GM21723 (cell line): ENCODE measurements around the gene KIF19.
A peak's percentile ranks its signal among the peaks of the same experiment; 100 is the strongest.

Source experiments
- ATAC-seq: cut with Tn5 transposase; IDR thresholded peaks from one replicate; pipeline ENCODE4 v1.9.1; 2021; ENCODE audit warnings: mild to moderate bottlenecking, moderate library complexity; ENCODE audit not compliant: unreplicated experiment

Gene KIF19

DNA sequence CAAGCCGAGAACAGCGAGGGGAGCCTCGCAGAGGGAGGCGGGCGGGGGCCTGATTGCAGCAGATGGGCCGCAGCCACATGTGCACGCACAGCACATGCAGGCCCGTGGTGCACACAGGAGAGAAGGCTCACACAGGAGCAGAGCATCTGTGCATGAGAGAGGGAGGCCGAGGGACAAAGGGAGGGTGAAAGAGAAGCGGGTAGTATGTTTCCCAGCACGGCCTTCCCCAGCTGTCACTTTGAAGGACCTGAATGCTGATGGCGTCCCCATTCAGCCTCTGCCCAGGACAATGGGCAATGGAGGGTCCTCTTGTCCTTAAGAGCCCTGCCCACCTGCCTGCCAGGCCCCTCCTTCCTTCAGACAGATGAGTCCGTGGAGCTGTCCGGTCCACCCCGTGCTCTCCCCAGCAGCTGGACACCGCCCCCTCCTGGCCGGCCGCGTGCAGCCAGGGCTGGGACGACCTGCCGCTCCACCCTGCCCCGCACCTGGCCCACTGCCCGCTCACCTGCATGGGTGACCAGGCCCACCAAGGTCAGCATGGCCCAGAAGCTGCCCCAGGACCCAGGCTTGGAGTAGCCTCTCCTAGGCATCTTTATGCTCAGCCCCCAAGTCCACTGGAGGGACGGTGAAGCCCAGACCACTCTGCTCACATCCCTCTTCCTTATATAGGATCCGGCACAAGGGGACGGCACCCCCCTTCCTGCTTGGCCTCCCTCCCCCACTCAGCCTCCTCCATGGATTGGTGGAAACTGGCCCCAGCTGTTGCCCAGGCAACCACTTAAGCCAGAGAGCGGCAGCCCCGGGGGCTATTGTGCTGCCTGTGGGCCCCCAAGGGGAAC is 35.4 kb downstream of the KIF19 start, which contains the start of gene BTBD17:
Gene BTBD17, minus strand, starts transcription at position 639 of the 839 bp plus-strand sequence. Its CDS starts 49 bp downstream, at position 590.
- ATAC-seq: no peak

DNA sequence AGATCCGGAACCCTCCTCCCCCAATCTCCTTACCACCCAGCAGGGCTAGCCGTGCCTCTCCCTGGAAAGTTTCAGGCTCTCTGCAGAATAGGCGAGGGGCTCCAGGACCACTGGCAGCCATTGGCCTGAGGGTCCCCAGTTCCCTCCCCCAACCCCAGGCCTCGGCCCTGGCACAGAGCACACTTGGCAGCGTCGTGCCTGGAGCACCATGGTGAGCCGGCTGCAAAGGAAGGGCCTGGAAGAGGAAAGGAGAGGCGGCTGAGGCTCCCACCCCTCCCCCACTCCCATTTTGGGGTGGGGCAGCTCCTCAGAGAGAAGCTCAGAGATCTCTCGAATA is 36.0 kb downstream of the KIF19 start:
- ATAC-seq: no peak

GRCh38 chr17:74362810-74363498 is 36.9 kb downstream of the KIF19 start:
- no peak for ATAC-seq

DNA sequence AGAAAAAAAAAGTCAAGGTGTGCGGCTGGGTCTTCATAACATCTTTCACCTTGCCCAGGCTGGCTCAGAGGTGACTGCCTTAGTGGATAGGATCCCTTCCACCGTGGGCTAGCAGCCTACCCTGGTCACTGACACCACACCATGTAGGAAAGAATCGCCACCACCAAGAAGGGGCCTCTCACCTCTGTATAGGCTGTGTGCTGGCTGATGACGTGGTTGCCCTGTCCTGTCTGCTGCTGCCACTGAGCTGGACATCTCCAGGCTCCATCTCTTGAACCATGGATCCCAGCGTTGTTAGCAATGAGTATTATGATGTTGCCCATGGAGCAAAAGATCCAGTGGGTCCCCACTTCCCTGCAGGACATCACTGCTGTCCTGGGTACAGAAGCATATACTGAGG is 41.2 kb downstream of the KIF19 start, which contains the start of gene GPR142:
Gene GPR142, plus strand, starts transcription at position 301 of the 400 bp plus-strand sequence. CDS start 2,035 bp downstream, outside the sequence.
- ATAC-seq: no peak

- ATAC-seq: no peak
Observed at GRCh38 chr17:74368341-74369081, 42.5 kb downstream of the KIF19 start.

DNA sequence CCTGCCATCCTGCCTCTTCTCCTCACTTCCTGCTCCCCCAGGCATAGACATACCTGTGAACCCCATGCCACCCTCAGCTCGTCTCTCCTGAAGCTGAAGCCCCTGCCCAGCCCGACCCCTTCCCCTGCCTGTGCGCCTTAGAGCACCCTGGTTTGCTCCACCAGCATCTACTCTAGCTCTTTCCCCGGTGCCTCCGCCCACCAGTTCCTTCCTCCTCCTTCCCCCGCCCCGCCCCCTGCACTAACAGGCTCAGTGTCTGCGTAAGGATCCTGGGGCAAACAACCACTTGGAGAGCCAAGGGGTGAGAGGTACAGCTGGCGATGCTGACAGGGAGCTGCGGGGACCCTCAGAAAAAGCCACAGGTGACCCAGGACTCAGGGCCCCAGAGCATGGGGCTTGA is 43.2 kb downstream of the KIF19 start:
- ATAC-seq: no peak

DNA sequence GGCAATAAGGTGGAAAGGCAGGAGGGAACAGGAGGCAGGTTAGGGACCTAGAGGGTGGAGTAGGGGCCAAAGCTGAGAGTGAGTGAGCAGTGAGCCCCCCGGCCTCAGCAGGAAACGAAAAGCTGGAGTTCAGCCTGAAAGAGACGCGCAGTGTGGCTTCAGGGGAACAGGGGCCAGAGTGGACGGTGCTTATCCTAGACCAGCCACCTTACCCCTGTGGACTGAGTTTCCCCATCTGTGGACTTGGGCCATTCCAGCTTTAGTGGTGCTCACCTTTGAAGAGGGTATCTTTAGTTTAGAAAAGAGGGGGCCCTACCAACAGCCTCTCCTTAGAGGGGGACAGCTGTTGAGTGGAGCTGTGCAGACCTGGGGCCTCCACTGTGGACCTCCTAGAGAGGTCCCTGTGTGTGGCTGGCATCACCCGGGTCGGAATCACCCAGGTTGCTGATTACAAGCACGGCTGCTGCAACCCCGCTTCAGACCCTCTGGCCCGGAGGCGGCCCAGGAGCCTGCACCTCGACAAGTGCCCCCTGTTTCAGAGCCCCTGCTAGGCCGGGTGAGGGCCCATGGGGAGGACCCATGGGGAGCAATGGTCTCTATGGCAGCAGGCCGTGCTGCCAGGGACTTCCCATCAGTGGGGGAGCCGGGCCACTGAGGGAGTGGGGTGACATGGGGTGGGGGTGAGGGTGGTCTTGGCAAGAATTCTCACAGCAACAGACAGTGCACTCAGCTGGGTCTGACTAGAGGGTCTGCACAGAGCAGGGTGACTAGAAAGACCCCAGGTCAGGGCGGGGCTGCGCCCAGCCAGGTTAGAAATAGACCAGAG is 43.9 kb downstream of the KIF19 start:
- ATAC-seq: no peak

GRCh38 chr17:74371653-74372147 is 45.7 kb downstream of the KIF19 start:
- ATAC-seq: no peak

DNA sequence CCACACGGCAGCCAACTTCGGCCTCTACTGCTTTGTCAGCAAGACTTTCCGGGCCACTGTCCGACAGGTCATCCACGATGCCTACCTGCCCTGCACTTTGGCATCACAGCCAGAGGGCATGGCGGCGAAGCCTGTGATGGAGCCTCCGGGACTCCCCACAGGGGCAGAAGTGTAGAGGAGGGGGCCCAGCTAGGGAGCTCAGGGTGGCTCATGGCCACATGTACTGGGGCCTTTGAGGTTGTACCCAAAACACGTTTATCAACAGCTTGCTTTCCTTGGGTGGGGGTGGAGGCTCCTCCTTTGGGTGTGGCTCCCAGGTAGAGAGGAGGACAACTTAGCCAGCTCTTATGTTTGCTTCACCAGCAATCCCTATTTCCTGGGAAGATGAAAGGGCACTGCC is 46.4 kb downstream of the KIF19 start:
- no peak for ATAC-seq

DNA sequence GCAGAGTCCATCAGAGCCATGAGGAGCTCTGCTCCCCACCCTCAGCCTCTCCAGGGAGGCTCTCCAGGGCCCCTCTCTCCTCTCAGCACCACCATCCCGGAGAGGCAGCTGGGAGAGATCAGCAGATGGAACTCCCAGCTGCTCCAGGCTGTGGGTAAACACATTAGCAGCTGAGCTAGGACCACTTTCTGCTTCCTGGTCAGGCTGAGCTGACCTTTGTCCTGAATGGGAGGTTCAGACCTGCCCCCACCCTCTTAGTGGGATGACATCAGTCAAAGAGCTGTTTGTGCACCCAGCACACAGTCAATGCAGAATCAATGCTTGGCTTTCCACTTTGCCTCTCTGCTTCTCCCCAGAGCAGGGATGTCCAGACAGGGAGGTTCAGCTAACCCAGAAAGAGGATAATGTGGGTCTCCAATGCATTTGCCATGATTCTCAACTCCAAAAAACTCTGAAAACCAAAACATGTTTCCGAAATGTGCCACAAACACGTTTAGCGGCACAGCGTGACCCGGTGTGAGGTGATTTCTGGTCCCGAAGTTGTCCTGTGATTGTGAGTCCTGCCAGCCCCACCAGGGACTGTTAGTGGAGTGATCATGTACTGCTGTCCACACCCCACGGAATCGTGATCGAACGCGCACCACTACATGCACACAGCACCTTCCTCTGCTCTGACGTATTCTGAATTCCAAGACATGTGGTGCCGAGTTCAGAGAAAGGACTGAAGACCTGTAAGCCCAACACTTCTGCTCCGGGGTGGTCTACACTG is 48.0 kb downstream of the KIF19 start:
- no peak for ATAC-seq

DNA sequence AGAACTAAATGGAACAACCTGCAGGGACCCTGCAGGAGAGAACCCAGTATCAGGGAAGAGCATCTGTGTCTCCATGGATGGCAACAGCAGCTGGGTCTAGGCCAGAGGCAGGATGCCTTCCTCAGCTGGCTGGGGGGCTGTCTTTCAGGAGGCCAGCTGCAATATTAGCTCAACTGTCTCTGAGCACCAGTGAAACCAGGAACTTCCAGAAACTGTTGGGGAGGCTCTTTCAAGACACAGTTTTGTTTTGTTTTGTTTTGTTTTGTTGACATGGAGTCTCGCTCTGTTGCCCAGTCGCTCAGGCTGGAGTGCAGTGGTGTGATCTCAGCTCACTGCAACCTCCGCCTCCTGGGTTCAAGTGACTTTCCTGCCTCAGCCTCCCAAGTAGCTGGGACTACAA is 48.8 kb downstream of the KIF19 start:
- ATAC-seq: no peak

DNA sequence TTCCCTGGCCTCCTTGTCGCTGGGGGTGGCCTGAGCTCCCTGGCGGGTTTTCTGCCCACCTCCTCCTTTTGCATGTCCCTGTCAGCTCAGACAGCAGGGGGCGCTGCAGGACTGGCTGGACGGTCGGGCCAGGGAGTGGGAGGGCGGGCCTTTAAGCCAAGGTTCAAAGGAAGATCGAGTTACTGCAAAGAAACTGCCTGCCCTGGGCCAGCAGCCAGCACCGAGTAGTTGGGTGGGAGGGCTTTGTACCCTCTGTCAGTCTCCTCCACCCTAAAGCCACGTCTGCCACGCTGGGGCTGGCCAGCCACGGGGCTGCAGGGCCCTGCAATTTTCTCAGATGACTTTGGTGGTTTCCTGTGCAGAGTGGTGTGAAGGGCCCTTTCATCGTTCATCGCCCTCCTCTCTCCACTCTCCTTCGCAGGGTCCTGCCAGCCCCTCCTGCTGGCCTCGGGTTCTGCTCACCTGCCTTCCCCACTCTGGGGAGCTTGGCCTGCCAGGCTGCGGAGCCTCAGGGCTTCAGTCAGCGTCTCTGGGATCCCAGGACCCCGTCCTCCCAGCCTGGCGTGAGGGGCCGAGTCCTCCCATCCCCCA is 53.6 kb downstream of the KIF19 start:
- peak; percentile 83 for ATAC-seq

GRCh38 chr17:74380086-74380958 is 54.3 kb downstream of the KIF19 start:
- ATAC-seq: peak; percentile 5

DNA sequence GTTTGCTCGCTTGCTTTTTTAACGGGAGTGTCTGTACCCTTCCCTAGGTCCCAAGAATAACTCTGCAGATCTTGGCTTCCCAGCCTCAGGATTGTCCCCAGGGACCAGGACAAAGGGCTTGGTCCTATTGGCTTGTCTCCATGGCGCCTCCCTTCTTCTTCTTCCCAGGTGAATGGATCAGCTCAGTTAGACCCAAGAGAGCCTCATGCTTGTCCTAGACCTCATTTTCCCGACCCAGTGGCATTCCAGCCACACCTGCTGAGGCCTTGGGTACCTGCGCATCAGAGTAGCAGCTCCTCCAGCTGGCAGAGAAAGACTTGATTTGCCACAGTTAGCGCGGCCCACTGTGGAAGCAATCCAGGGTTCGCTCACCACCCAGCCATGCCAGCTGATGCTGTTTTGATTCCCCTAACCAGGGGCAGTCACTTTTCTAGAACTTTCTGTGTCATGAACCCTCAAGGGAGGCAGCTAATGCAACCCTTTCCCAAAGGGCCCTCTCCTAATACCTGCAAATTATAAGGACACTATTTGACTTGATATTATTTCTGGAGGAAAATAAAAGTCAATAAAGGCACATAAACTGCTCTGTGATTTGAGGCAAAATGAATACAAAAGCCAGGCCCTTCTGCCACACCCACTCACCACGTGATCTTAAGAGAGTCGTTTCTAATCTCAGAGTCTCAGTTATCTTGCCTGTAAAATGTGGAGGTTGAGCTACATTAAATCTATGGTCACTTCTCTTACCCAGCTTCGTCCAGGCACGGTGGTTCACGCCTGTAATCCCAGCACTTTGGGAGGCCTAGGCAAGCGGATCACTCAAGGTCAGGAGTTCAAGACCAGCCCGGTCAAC is 55.2 kb downstream of the KIF19 start:
- no peak for ATAC-seq

- ATAC-seq: no peak
Observed at GRCh38 chr17:74383141-74383540, 57.1 kb downstream of the KIF19 start.

DNA sequence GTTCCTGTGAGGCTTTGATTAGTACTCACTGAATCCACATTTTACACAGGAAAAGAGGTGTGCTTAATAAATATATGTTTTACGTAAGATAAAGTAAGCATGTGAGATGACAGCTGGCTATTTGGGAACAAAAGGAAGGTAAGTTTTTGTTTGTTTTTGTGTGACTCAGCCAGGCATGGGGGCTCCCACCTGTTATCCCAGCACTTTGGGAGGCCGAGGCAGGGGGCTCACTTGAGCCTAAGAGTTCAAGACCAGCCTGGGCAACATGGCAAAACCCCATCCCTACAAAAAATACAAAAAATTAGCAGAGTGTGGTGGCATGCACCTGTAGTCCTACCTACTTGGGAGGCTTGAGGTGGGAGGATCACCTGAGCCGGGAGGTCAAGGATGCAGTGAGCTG is 59.2 kb downstream of the KIF19 start:
- ATAC-seq: no peak

GRCh38 chr17:74386386-74386785 is 60.4 kb downstream of the KIF19 start:
- no peak for ATAC-seq
